22Rv1 (cell line): Measurements from ENCODE around the gene SLC9A9.

Source experiments
- ZFX ChIP-seq: fragments of 450-650 bp; IDR thresholded peaks from 2 replicates; pipeline ENCODE4 v1.6.1; 2017; ENCODE audit warnings: antibody characterized with exemption, borderline replicate concordance
- TF ChIP-seq, protein P1 (sequence below): fragments of 450-650 bp; IDR thresholded peaks from 2 replicates; pipeline ENCODE4 v1.5.1; 2017; ENCODE audit warnings: mild to moderate bottlenecking

DNA sequence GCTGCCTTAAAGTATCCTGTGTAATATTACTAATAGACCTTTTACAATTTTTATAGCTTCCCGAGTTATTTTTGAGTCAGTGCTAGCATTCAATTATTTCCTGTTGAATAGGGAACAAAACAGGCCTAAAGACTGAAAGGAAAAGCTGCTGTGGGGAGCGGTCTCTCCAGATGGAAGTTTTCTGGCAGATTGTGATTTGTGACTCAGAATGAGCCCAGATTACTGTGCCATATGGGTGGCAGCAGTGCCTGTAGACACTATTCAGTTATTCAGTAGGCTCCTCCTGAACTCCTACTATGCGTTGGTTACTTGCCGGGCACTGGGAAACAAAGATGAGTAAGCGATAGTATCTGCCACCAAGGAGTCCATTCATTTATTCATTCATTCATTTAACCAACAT lies 516.9 kb downstream of the SLC9A9 start:
- TF ChIP-seq, protein P1, sequence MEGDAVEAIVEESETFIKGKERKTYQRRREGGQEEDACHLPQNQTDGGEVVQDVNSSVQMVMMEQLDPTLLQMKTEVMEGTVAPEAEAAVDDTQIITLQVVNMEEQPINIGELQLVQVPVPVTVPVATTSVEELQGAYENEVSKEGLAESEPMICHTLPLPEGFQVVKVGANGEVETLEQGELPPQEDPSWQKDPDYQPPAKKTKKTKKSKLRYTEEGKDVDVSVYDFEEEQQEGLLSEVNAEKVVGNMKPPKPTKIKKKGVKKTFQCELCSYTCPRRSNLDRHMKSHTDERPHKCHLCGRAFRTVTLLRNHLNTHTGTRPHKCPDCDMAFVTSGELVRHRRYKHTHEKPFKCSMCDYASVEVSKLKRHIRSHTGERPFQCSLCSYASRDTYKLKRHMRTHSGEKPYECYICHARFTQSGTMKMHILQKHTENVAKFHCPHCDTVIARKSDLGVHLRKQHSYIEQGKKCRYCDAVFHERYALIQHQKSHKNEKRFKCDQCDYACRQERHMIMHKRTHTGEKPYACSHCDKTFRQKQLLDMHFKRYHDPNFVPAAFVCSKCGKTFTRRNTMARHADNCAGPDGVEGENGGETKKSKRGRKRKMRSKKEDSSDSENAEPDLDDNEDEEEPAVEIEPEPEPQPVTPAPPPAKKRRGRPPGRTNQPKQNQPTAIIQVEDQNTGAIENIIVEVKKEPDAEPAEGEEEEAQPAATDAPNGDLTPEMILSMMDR: no peak
- no peak for TF ChIP-seq ZFX
